Heart left ventricle (tissue), 13 donors: Measurements from ENCODE around the gene RAB13.

ENCODE experiments used
- POLR2A ChIP-seq, 2 donors: fragments of 450-650 bp; IDR thresholded peaks; one replicate each; pipeline ENCODE4 v1.6.1; 2017; ENCODE audit warnings: antibody characterized with exemption in 2 of 2, mild to moderate bottlenecking in 2 of 2, moderate library complexity in 2 of 2
- TF ChIP-seq, protein P1 (sequence below), 12 donors: fragments of 200-600 bp; sonication (generic) in 4 of 12; IDR thresholded peaks; one replicate each; pipeline versions ENCODE4 v1.5.0 to v1.8.0; 2018 to 2022; ENCODE audit warnings: antibody characterized with exemption in 12 of 12, mild to moderate bottlenecking in 5 of 12
- donor health status: ischemic (EF 13 %, LVEDD 7.1; RV severe dilation, severe dysfunction).
- donor health status: DM: no; HTN: yes; CAD: no.
- donor health status: DM: no; HTN: no; CAD: no.
- donor health status: ischemic (EF 25% LVEDD 6.9; RV normal size, moderate dysfunction).
- donor health status: ischemic (EF 25% LVEDD 5.7; RV mildly dilated, moderate dysfunction).
- donor health status: ischemic (EF 35%, LVEDD 5.7; RV mildly dilated, moderate dysfunction).
- donor health status: nonischemic (EF 11% LVEDD 7.7; RV severe dilation, severe dysfunction).
- donor health status: DM: yes; HTN: yes; CAD: no.
- donor health status: PGD.
- donor health status: ischemic (EF 29% LVEDD 5.4; RV normal size, mild dysfunction).
- donor health status: nonischemic (EF 23%, LVEDD 6.1; RV moderate dilation, normal function).

DNA sequence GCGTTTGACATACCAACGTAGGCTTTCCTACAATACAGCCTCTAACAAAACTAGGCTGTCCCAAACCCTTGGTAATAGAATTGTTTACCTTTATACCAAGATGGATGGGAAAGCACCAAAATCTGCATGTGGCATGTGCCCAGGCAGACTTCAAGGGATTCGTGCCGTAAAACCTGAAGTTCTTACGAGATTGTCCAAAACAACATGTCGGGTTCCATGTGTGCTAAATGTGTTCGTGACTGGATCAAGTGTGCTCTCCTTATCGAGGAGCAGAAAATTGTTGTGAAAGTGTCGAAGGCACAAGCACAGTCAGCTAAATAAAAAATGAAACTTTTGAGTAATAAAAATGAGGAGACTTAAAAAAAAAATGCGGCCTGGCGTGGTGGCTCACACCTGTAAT is 9.5 kb upstream of the RAB13 start:
- TF ChIP-seq, protein P1, sequence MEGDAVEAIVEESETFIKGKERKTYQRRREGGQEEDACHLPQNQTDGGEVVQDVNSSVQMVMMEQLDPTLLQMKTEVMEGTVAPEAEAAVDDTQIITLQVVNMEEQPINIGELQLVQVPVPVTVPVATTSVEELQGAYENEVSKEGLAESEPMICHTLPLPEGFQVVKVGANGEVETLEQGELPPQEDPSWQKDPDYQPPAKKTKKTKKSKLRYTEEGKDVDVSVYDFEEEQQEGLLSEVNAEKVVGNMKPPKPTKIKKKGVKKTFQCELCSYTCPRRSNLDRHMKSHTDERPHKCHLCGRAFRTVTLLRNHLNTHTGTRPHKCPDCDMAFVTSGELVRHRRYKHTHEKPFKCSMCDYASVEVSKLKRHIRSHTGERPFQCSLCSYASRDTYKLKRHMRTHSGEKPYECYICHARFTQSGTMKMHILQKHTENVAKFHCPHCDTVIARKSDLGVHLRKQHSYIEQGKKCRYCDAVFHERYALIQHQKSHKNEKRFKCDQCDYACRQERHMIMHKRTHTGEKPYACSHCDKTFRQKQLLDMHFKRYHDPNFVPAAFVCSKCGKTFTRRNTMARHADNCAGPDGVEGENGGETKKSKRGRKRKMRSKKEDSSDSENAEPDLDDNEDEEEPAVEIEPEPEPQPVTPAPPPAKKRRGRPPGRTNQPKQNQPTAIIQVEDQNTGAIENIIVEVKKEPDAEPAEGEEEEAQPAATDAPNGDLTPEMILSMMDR (IDR thresholded peaks at IDR 0.05) = no peak
- no peak for TF ChIP-seq POLR2A (IDR thresholded peaks at IDR 0.05)
